Hematopoietic multipotent progenitor cell treated with erythropoietin and hydrocortisone succinate and interleukin-3 and kit ligand, for 8 days (in vitro differentiated cells): ENCODE data around the gene NR2C2.
A peak's percentile ranks its signal among the peaks of the same experiment; 100 is the strongest.

ENCODE experiments used
- DNase-seq: peaks from one replicate; pipeline ENCODE4 v3.0.0-alpha.2; 2015

The NR2C2 gene

GRCh38 chr3:15032650-15033049 is 85.3 kb downstream of the NR2C2 start:
- DNase-seq: no peak

GRCh38 chr3:15033103-15033502 is 85.7 kb downstream of the NR2C2 start:
- no peak for DNase-seq

- DNase-seq: no peak
These were observed 90.9 kb downstream of the NR2C2 start for GRCh38 chr3:15038306-15038705.

DNA sequence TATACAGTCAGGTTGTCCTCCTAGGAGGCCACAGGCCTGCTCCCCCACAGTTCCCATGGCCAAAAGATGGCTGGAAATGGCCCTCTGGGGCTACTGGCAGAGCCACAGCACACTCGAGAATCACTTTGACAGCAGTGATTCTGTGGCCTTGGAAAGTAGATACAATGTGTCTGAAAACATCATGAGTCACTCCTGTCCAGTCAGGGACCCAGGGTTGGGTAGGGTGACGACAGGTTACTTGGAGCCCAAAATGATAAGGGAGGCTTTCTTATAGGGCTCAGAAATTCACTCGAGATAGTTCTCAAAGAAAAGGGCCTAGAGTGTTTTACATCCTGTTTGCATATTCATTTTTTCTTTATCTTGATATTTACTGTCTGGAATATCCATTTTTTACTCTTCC is 93.5 kb downstream of the NR2C2 start:
- no peak for DNase-seq

DNA sequence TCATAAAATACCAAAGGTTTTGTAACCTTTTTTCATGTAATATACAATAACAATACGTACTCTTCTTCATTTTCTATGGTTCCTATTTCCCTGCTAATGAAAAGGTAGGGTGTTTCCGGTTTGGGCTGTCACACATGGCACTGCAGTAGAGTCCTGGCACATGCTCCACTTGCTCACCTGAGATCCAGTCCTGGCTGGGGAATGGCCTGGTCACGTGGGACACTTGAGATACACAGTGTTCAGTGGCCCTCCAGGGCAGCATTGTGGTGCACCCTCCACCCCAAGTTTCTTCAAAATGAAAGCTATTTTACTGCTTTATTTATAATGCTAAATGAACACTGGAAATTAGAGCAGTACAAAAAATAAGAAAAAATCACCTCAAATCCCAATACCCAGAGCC is 94.6 kb downstream of the NR2C2 start:
- no peak for DNase-seq

DNA sequence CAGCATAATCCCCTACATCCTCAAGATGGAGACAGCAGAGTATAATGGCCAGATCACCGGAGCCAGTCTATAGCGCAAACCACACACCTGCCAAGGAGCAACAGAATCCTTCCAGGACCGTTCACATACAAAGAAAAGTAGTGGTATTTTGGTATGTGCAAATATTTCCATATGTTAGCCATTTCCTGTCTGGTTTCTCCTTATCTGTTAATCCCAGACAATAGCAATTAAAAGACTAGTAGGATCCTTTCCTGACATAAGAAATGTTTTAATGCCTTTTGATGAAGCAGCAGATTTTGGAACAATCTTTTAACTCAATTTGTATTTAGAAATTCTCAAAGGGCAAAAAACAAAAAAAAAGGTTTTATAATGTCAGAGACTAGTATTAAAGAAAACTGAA is 95.6 kb downstream of the NR2C2 start:
- DNase-seq: peak; percentile 34

DNA sequence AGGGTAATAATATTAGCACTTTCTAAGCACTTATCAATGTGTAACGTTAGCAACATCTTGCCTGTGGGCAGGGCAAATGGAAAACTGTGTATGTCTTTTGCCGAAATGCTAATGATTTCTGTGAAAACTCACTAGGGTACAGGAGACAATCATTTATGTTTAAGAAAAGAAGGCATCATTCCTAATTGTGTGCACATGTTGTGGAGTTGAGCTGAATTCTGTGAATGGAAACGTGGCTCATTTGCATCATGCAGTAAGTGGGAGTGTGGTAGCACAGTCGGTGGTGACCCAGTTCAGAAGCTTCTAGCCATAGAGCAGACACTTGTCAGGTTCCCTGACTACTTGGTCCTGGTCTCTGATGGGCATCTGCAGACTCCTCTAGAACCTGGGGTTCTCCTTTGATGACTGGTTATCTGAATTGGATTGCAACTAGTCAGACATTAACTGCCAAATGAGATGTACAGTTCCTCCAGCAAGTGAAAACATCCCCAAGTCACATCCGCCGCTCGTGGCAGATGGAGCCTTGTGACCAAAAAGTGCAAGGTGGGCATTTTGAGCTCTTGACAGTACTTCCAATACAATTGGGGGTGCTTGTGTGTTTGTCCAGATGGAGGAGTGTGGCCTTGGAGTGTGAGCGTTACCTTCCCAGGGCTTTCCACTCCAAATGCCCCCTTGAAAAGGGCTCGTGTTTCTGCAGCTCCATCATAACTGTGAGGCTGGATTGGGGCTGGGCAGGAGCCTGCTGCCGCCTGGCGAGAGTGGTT is 96.2 kb downstream of the NR2C2 start:
- DNase-seq: no peak

- no peak for DNase-seq
These were observed 96.9 kb downstream of the NR2C2 start for GRCh38 chr3:15044326-15044725.

GRCh38 chr3:15045667-15046066 is 98.3 kb downstream of the NR2C2 start:
- DNase-seq: no peak

DNA sequence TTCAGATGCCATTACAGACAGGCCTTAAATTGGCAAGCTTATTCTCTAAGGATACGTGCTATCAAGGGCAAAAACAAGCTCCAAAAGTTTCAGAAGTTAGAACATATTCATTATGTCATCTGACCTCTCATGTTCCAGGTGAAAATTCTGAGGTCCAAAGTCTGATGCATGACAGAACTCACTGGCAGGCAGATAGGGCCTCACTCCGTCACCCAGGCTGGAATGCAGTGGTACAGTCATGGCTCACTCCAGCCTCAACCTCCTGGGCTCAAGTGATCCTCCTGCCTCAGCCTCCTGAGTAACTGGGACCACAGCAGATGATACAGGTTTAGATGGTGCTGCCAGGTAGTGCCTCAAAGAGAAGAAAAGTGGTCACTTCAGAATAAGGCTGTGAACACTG is 102.2 kb downstream of the NR2C2 start:
- no peak for DNase-seq

DNA sequence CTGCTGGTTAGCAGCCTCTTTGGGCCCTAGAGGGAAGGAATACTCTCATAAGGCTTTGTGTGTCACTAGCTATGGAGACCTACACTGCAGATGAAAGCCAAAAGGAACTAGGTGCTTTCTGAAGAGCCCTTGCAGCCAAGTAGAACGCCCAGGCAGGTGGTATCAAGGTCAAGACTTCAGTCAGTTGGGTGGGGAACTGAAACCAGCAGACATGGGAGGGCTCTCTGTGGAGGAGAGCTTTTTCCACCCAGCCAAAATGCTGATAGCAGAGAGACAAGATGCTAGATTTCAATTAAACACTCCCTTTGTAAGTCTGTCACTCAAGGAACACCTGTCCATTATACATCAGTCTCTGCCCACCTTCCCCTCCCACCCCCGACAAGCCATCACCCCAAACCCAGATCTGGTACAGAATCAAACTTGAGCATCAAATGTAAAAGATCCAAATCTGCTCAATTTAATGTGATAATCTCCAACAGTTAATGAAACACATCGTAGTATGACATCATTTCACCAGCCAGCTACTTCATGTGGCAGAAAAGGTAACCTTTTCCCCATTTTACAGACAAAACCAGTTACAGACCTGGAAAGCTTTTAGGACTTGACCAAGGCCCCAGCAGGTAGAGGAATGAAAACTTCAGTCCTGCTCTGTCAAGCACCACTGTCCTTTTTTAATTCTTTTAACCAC is 103.2 kb downstream of the NR2C2 start:
- no peak for DNase-seq

DNA sequence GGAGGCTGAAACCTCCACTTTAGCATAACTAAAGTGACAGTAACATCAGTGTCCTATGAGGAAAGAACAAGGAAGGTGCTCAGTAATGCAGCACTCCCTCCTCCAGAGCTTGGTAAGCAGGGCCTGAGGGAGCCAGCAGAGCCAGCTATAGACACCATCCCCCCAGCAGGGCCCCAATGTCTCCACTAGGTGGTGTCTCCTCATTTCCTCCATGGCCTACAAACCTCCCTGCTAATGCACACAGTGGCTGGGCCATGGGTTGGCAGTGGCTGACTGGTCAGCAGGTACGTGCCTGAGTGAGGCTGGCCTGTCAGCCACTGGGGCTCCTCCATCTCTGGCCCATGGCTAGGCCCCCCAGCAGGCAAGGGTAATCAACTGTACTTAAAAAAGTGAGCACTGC is 104.1 kb downstream of the NR2C2 start:
- DNase-seq: peak; percentile 81

- DNase-seq: peak; percentile 96
These were observed 105.2 kb downstream of the NR2C2 start for GRCh38 chr3:15052335-15053242.

DNA sequence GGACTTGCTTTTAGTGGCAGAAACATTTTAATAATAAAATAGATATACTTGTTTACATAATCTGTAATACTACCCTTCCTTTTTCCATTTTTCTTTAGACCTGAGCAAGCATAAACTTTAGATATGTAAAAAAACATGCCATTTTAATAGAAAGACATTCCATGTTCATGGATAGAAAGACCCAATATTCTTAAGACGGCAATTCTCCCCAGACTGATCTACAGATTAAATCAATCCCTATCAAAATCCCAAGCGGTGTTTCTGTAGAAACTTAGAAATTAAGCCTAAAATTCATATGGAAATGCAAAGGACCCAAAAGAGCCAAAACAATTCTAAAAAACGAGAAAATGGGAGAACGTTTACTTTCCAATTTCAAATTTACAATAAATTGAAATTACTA is 106.2 kb downstream of the NR2C2 start:
- no peak for DNase-seq

- DNase-seq: peak; percentile 41
These were observed 107.7 kb downstream of the NR2C2 start for GRCh38 chr3:15055019-15055557.

DNA sequence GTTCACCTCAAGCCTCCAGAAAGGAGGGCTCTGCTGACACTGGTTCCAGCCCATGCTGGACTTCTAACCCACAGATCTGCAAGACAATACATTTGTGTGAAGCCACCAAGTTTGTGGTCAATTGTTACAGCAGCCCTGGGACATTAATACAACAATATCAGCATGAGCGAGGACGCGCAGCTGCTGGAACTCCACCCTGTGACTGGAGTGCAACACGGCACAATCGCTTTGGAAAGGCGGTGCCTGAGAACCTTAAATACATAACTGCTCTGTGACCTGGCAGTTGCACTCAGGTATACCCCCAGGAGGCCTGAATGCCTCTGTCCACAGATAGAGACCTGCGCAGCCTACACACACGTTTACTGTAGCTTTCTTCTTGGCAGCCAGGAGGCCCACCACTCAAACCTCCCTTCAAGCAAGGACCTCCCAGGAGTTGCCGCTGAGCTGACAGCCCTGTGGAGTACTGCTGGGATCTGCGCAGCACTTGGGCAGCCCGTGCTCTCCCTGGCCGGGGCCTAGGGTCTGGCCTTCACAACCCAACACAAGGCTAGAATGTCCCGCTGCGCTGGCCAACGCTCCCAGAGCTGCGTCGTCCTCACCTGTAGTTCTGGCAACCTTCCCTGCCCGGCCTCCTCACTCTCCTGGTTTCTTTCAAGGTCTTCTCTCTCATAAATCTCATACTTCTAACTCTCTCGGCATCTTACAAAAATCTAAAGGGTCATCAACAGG is 109.5 kb downstream of the NR2C2 start:
- no peak for DNase-seq

GRCh38 chr3:15060029-15060428 is 112.6 kb downstream of the NR2C2 start:
- DNase-seq: no peak

- no peak for DNase-seq
These were observed 115.9 kb downstream of the NR2C2 start for GRCh38 chr3:15063238-15063637.

- no peak for DNase-seq
These were observed 116.4 kb downstream of the NR2C2 start for GRCh38 chr3:15063656-15064286.

- peak; percentile 33 for DNase-seq
These were observed 117.0 kb downstream of the NR2C2 start for GRCh38 chr3:15064299-15064834.

GRCh38 chr3:15064835-15065549 is 117.6 kb downstream of the NR2C2 start, which contains the start of gene MRPS25:
Gene MRPS25 (minus strand): TSS chr3:15065315. CDS start chr3:15065194, 121 bp downstream.
- DNase-seq: peak; percentile 92
